Stimulated activated CD8-positive, alpha-beta memory T cell treated with anti-CD3 and anti-CD28 coated beads, Interleukin-4, amount 100 ng/mL, for 48 hours (primary cell): ENCODE results near the gene RCSD1.

Experiments
- DNase-seq: peaks from one replicate; pipeline ENCODE4 v3.0.0-alpha.2; 2020

Gene RCSD1

DNA sequence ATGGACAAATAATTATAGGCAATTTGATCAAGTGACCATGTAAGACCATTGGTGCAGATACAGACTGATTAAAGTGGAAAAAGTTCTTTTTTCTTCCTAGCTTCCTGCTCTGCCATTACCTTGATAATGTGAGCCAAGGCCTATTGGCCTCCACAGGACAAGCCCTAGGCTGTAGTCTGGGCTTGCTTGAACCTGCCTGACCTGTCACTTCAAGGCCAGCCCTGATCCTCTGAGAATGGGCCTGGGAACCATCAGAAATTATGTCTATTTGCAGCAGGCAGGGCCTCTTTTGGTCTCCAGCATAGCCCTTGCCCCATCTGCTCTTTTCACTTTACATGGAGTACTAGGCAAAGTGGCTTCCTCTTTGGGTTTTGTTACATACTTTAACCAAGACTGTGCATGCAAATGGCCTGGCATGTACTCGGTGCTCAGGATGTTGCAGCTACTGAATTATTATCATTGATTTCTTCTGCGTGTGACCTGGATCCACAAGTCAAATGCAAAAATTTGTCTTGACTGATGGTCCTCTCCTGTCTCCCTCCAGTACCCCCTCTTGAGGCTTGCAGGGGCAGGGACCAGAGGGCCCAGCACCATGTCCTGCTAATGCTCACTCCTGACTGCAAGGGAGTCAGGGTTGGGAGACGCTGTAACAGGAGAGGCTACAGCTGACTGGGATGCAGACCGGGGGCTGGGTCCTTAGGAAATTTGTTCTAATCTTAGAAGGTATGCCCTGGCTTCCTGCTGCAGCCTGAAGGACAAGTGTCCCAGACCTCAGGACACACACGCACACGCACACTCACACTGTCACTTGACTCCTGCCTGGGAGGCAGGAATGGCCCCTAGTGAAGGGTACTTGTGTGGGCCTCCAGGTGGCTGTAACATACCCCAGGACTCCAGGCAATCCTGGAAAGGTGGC lies 39.4 kb downstream of the RCSD1 start:
- no peak for DNase-seq

- no peak for DNase-seq
Measured at GRCh38 chr1:167670563-167670962, 40.5 kb downstream of the RCSD1 start.

GRCh38 chr1:167671727-167672511 lies 41.9 kb downstream of the RCSD1 start:
- DNase-seq = no peak

GRCh38 chr1:167672831-167673230 lies 42.8 kb downstream of the RCSD1 start:
- DNase-seq = no peak

- no peak for DNase-seq
Measured at GRCh38 chr1:167673265-167673664, 43.2 kb downstream of the RCSD1 start.

- no peak for DNase-seq
Measured at GRCh38 chr1:167674156-167674555, 44.1 kb downstream of the RCSD1 start.

DNA sequence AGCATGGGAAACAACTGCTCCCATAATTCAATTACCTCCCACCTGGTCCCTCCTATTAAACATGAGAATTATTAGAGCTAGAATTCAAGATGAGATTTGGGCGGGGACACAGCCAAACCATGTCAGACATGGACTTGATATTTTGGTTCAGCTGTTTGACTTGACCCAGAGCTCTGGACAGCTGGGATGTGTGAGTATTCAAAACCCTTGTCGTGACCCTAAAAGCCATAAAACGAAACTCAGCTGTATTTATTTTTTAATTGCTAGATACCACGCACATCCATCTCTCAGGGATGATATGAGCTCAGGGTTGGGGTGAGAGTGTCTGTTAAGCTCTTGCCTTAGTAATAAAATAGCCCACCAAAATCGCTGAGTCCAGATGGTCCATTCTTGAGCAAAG lies 45.4 kb downstream of the RCSD1 start:
- no peak for DNase-seq

DNA sequence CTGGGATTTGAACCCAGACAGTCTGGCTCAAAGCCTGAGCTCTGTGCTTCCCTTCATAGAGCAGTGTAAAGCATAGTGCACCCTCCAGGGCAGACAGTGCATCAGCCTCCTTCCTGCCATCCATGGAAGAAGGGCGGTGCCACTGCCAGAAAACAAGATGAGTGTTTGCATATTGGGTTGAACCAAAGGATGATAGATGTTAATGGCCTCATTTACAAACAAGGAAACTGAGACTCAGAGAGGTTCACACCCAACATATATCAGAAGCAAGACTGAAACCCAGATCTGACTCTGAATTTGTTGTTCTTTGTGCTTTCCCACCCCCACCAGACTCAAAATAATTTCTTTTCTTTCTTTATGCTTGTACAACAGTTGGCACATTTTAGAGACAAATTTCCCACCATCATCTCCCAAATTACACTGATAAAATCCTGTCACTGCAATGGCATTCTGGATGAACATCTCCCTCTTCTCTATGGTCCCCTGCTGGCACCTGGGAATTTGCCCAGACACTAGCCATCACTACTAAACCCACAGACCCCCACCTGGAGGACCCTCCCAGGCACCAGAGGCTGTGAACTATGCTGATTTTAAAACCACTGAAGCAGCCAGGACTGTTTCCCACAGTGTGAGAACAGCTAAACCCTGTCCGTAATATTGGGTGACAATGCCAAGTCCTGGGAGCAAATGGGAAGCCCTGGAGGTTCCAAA lies 46.3 kb downstream of the RCSD1 start:
- no peak for DNase-seq

GRCh38 chr1:167676916-167677848 lies 47.1 kb downstream of the RCSD1 start:
- no peak for DNase-seq

DNA sequence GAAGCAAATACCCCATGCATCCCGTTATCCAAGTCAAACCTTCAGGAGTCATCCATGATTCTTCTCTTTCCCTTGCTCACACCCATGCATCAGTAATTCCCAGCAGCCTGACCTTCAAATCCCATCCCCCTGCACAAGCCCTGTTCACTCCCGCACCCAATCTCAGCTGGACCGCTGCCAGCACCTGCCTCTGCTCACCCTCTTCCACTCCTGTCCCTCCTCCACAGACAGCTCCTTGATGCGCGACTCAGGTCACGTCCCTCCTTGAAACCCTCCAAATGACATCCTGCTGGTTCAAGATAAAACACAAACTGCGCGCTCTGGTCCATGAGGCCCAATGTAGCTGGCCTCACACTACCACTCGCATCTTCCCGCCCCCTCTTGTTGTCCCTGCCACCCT lies 48.4 kb downstream of the RCSD1 start:
- no peak for DNase-seq

- DNase-seq = no peak
Measured at GRCh38 chr1:167678838-167679237, 48.8 kb downstream of the RCSD1 start.

DNA sequence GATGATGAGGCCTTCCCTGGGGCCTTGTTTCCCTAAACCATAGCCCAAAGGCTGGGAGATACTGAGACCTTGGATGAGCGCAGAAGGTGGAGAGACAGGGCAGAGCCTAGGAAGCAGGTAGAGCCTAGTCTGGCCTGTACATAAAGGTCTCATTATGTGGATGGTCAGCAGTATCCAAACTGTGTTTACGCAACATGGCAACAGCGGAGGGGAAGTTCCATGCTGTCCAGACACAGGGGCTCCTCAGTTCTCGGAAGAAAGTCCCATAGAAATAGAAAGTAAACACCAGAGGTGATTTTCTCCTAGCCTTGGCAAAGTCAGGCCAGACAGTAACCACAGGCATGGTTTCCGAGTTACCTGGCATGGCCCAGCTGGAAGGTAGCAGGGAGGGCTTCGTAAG lies 49.7 kb downstream of the RCSD1 start:
- DNase-seq = no peak

DNA sequence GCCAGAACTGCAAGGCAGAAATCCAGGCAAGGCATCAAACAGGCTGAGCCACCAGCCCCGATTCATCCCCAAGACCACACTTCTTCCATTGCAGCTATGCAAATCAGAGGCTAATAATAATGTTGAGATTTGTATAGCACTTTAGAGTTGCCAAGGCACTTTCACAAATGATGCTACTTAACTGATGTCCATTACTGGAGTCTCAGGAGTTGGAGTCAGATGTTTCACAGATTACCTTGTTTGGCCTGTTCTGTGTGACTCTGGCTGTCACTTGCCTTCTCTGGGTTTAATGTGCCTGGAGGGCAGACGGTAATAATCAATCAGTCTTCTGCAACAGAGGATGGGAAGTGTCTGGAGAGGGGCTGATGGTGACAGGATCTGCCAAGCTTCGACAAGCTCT lies 51.0 kb downstream of the RCSD1 start:
- no peak for DNase-seq

DNA sequence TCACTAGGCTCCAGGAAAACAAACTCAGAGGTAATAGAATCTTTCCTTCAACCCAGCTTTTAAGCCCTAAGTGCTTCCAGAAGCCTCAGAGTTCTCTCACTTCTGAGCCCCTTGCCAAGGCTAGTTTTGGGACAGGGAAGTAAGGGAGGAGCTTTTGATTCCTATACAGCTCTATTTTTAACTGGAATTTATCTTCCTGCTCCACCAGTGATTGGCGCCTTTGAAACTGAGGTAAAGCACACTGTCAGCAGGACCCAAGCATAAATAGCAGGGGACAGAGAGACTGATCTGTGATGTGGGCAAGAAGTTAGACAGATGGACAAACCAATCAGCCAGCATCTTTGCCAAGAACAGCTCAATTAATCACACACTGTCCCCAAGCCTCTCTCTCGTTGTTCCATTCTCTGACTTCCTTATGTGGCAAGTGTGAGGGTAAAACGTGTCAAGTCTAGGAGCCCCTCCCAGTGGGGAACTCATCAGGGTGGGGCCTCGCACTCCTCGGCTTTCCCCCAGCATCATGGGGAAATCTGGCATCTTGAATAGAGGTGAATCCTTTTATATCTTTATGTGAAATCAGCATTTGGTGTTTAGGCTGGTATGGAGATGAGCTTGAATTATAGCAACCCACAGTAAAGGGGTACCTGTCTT lies 51.5 kb downstream of the RCSD1 start:
- DNase-seq = no peak

DNA sequence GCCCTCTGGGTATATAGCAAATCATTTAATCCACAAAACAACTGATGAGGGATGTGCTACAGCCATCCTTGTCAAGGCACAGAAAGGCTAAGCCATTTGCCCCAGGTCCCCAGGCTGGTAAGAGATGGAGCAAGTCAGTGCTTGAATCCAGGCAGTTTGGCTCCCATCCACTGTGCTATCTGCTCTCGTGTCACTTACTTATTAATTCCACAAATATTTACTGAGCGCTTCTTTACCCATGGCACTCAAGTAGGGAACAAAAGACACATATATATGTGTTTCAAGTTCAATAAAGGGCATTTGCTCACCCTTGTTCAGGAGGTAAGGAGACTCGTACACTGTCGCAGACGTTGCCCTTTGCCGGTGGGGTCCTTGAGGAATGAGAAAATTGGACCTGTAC lies 53.2 kb downstream of the RCSD1 start:
- DNase-seq = no peak

- no peak for DNase-seq
Measured at GRCh38 chr1:167683641-167684502, 53.8 kb downstream of the RCSD1 start.

- no peak for DNase-seq
Measured at GRCh38 chr1:167685844-167686243, 55.8 kb downstream of the RCSD1 start.

DNA sequence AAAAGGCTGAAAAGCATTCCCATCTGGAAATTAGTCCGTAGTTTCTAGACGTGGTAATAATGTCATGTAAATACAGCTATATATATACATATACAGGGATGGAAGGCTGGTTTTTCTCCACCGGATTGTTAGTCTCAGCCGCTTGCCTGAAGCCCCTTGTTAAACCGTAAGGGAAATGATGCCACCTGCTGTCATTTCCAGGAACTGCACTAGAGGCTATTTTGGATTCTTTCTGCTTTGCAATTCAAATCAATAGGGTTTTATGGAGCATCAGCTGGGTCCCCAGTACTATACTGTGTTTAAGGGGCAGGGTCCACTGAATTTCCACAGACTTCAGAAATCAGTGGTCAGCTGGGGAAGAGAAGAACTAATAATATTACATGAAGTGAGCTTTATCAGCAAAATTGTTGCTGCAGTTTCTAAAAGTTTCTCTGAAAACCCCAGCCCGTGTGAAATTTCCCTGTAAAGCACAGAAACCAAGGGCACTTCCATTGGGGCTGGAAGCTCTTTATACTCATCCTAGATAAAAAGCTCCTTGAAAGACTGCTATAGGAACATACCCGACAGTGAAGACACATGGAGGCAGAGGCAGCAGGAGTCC lies 58.0 kb downstream of the RCSD1 start:
- peak; percentile 93 for DNase-seq

- no peak for DNase-seq
Measured at GRCh38 chr1:167689567-167689920, 59.5 kb downstream of the RCSD1 start.

GRCh38 chr1:167690053-167690452 lies 60.0 kb downstream of the RCSD1 start:
- DNase-seq = no peak
